ENCODE data around the gene MOB3B.
A peak's percentile ranks its signal among the peaks of the same experiment; 100 is the strongest.

Gene MOB3B

DNA sequence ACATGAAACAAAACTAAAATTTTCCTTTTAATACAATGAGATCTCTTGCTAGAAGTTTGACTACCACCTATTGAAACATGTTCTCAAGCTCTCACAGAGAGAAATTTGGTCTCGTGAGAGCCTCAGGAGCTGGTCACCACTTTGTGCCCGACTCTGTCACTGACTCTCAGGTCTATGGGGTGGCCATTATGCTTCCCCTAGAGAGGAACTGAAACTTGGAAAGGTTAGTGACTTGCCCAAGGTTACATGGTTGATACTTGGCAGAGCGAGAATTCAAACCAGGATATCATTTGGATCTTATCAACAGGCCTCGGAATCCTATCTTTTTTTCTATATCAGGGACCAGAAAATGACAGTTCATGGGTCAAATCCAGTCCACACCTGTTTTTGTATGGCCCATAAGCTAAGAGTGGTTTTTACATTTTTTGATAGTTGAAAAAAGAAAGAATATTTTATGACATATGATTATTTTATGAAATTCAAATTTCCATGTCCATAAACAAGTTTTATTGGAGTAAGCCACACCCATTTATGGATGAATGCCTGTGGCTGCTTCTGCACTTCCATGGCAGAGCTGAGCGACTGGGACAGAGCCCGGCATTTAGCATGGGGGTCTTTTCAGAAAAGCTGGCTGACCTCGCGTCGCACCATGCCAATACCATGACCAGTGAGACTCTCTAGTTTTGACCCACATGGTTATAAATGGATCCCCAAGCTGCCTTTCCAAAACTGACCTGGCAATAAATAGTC is 187.9 kb downstream of the MOB3B start:
- no peak overlapping the region for H3K4me3 Mint-ChIP-seq
- DNase-seq (ENCODE audit: low spot score in 2 of 2) = no peak
- H3K36me3 Mint-ChIP-seq (ENCODE audit: insufficient read depth) = no peaks in the 10 kb centered on the region
- H3K27ac Mint-ChIP-seq (ENCODE audit: low read depth) = no peak overlapping the region
- no peaks in the 10 kb centered on the region for H3K4me1 Mint-ChIP-seq
- H3K27me3 Mint-ChIP-seq = no peaks in the 10 kb centered on the region
- no peaks in the 10 kb centered on the region for H3K9me3 Mint-ChIP-seq
- no peak for ATAC-seq (replicated peaks; ENCODE audit: extremely low read depth, poor library complexity, severe bottlenecking)

DNA sequence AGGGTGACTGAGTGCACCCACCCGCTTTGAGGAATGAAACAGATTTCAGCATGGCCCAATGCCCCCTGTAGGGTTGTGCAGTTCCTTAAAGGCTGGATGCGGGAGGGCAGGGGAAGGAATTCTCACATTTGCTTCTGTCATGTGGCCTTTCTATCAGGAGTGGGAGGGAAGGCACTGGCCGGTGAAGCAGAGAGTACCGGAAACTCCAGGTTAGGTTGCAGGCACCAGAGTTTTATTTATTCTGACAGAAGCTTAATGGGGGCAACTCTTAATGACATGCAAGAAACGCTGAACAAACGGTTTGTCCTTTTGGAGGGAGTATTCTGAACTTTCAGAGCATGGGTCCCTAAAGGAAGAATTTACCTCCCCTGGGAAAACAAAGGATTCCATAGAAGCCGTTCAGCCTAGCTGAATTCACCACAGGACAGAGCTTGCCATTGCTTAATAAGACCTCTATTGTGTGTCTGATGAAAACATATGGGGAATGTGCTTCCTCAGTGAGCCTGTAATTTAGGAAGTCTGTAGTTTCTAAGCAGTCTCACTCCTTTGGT is 188.6 kb downstream of the MOB3B start:
- DNase-seq (ENCODE audit: low spot score in 2 of 2) = no peak
- Mint-ChIP-seq H3K27me3 (no peaks in the 10 kb centered on the region), H3K36me3 (ENCODE audit: insufficient read depth) (no peaks in the 10 kb centered on the region), H3K4me3 (no peak overlapping the region), H3K9me3 (no peaks in the 10 kb centered on the region), H3K4me1 (no peaks in the 10 kb centered on the region), H3K27ac (ENCODE audit: low read depth) (no peak overlapping the region)
- no peak for ATAC-seq (replicated peaks; ENCODE audit: extremely low read depth, poor library complexity, severe bottlenecking)

DNA sequence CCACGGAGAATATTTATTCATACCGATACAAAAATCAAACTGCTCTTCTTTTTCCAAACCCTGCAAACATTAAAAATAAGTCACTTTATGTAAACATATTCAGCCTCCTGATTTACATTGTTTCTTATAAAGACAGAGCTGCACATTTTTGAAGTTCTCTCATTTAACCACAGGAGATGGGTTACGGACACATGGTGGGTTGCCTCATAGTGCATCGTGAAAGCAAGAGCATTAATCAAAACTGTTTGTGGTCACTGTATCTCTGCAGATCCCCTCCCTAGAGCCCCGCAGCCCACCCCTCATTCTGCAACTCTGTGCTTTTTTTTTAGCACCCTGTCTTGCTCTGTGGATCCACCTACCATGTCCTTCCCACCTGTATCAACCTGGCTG is 189.3 kb downstream of the MOB3B start:
- H3K27ac Mint-ChIP-seq (ENCODE audit: low read depth) = no peak overlapping the region
- no peaks in the 10 kb centered on the region for H3K9me3 Mint-ChIP-seq
- H3K36me3 Mint-ChIP-seq (ENCODE audit: insufficient read depth) = no peaks in the 10 kb centered on the region
- DNase-seq (ENCODE audit: low spot score in 2 of 2) = no peak
- H3K4me3 Mint-ChIP-seq = no peak overlapping the region
- ATAC-seq (replicated peaks; ENCODE audit: extremely low read depth, poor library complexity, severe bottlenecking) = no peak
- H3K27me3 Mint-ChIP-seq = no peaks in the 10 kb centered on the region
- H3K4me1 Mint-ChIP-seq = no peaks in the 10 kb centered on the region

DNA sequence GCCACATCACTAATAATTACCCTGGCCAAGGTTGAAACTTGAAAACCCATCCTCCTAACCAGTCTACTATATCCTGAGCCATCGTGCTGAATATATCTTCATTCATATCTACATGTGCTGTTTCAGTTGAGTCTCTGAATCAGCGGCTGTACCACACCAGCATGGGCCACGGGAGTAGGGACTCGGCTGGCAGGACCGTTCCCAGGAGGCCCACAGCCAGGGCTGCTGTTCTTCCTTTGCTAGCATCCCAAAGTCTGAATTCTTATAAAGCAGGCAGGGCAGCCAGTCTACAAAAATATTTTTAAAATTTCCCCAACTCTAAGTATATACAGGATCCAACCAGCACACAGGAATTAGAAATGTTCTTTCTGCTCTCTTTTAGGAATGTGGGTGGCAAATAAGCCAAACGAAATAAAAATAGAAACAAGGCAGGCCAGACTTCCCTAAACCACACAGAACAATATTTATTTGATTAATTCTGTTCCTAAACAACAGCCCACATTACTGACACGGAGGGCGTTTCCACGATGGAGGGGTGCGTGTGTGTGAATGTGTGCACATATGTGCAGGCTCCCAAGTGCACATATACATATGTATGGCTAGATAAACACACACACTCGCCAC is 189.8 kb downstream of the MOB3B start:
- H3K27ac Mint-ChIP-seq (ENCODE audit: low read depth) = no peak overlapping the region
- DNase-seq (ENCODE audit: low spot score in 2 of 2) (no peak), ATAC-seq (replicated peaks; ENCODE audit: extremely low read depth, poor library complexity, severe bottlenecking) (no peak)
- H3K4me1 Mint-ChIP-seq = no peaks in the 10 kb centered on the region
- no peaks in the 10 kb centered on the region for H3K9me3 Mint-ChIP-seq
- H3K27me3 Mint-ChIP-seq = no peaks in the 10 kb centered on the region
- H3K36me3 Mint-ChIP-seq (ENCODE audit: insufficient read depth) = no peaks in the 10 kb centered on the region
- H3K4me3 Mint-ChIP-seq = no peak overlapping the region

DNA sequence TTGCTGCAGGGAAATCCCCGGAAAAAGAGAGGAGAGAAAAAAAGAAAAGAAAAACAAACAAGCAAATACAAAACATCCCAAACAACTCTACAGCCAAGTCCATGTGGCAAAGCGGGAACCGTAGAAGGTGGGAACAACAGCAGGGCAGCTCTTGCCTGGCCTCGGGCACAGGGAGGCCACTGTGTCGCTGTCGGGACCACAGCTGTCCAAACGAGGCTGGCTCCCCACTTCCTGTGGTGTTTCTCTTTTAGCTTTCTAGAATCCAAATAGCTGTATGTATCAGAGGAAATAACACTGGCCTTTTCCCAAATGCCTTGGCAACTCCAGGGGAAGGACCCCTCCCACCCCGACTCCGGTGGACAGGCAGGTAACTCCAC is 191.1 kb downstream of the MOB3B start:
- Mint-ChIP-seq H3K9me3 (no peaks in the 10 kb centered on the region), H3K27ac (ENCODE audit: low read depth) (no peak overlapping the region), H3K4me1 (no peaks in the 10 kb centered on the region), H3K36me3 (ENCODE audit: insufficient read depth) (no peaks in the 10 kb centered on the region), H3K27me3 (no peaks in the 10 kb centered on the region), H3K4me3 (no peak overlapping the region)
- ATAC-seq (replicated peaks; ENCODE audit: extremely low read depth, poor library complexity, severe bottlenecking) = no peak
- DNase-seq (ENCODE audit: low spot score in 2 of 2) = no peak

DNA sequence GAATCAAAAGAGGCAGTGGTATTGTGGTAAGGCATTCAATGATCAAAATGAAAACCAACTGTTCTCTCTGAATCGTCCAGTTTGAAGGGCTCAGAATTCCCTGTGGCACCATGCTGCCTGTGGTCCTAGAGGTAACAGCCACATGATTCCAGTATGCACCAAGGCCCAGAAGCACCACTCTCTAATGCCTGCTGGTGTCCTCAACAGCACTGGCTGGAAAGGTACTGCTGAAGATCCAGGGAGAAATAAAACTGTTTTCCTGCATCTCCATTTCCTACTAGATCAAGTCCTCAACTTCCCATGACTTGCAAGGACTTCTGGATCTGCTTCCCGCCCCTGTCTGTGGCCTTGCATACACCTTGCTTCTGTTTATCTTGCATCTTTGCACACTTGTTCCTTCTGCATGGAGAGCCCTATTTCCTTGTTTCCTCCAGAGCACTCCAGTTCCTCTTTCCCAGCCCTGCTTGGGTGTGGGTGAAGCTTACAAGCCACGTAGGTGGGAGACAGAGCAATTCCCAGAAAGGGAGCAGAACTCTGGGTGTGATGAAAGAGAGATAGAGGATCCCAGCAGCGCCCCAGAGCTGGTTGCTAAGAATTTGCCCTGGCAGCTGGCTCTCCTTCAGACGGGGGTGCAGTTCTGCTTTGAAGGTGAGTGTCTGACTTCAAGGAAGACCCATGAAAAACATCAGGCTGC is 191.6 kb downstream of the MOB3B start:
- H3K4me3 Mint-ChIP-seq = no peak overlapping the region
- DNase-seq (ENCODE audit: low spot score in 2 of 2) (no peak), ATAC-seq (replicated peaks; ENCODE audit: extremely low read depth, poor library complexity, severe bottlenecking) (no peak)
- H3K4me1 Mint-ChIP-seq = no peaks in the 10 kb centered on the region
- no peaks in the 10 kb centered on the region for H3K27me3 Mint-ChIP-seq
- no peak overlapping the region for H3K27ac Mint-ChIP-seq (ENCODE audit: low read depth)
- no peaks in the 10 kb centered on the region for H3K9me3 Mint-ChIP-seq
- H3K36me3 Mint-ChIP-seq (ENCODE audit: insufficient read depth) = no peaks in the 10 kb centered on the region

DNA sequence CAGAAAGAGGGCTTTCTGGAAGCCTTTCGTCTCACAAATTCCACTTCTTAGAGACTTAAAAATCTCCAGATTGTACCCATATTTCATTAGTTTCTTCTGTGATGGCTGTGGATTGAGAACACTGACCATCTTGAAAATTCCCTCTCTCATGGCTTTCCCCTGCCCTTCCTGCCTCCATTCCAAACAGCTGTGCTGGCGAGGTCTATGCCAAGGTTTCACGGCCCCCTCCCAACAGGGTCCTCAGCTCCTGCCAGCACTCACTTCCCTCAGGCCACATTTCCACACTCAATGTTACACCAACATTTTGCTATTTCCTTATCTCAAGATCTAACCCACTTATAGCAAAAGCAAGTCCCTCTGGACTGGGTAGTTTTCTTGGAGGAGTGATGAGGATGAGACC is 192.4 kb downstream of the MOB3B start:
- Mint-ChIP-seq H3K4me3 (no peak overlapping the region), H3K27me3 (no peaks in the 10 kb centered on the region), H3K4me1 (no peaks in the 10 kb centered on the region), H3K36me3 (ENCODE audit: insufficient read depth) (no peaks in the 10 kb centered on the region), H3K27ac (ENCODE audit: low read depth) (no peak overlapping the region), H3K9me3 (no peaks in the 10 kb centered on the region)
- DNase-seq (ENCODE audit: low spot score in 2 of 2) (no peak), ATAC-seq (replicated peaks; ENCODE audit: extremely low read depth, poor library complexity, severe bottlenecking) (no peak)

DNA sequence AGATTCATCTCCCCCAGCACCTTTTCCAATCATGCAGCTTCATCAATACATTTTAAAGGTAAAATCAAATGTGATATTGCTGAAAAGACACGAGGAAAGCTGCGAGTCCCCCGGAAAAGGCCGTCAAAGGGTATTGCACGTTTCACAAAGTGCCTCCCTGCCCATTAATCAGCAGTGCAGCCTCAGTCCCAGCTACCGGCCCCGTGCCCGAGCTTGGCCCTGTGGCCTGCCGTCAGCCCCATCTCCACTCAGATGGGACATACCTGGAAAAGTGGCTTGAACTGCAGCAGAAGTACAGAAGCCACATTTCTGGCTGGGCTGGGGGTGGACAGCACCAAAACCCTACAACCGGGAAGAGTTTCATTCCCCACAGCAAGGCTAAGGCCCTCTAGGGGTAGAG is 192.8 kb downstream of the MOB3B start:
- Mint-ChIP-seq H3K9me3 (no peaks in the 10 kb centered on the region), H3K36me3 (ENCODE audit: insufficient read depth) (no peaks in the 10 kb centered on the region), H3K27me3 (no peaks in the 10 kb centered on the region), H3K4me1 (no peaks in the 10 kb centered on the region), H3K4me3 (no peak overlapping the region), H3K27ac (ENCODE audit: low read depth) (no peak overlapping the region)
- DNase-seq (ENCODE audit: low spot score in 2 of 2) (no peak), ATAC-seq (replicated peaks; ENCODE audit: extremely low read depth, poor library complexity, severe bottlenecking) (no peak)

DNA sequence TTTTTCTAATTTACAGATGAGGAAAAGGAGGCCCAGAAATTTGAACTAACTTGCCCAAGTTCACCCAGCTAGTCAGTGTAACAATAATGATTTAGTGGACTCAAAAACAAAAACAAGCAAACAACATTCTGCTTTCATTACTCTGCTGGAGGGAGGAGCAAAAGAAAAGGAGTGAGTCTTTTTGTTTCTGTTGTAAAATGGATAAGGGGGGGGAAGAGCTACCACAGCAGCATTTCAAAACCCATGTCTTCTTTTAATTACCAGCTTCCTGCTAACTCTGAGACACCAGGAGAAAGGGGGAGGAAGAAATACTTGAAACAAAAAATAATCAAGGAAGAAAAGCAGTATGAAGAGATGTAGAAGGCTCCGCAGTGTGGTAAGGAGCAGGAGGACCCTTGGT is 193.5 kb downstream of the MOB3B start:
- Mint-ChIP-seq H3K4me1 (no peaks in the 10 kb centered on the region), H3K9me3 (no peaks in the 10 kb centered on the region), H3K36me3 (ENCODE audit: insufficient read depth) (no peaks in the 10 kb centered on the region), H3K27me3 (no peaks in the 10 kb centered on the region), H3K4me3 (no peak overlapping the region), H3K27ac (ENCODE audit: low read depth) (no peak overlapping the region)
- ATAC-seq (replicated peaks; ENCODE audit: extremely low read depth, poor library complexity, severe bottlenecking) (no peak), DNase-seq (ENCODE audit: low spot score in 2 of 2) (no peak)

DNA sequence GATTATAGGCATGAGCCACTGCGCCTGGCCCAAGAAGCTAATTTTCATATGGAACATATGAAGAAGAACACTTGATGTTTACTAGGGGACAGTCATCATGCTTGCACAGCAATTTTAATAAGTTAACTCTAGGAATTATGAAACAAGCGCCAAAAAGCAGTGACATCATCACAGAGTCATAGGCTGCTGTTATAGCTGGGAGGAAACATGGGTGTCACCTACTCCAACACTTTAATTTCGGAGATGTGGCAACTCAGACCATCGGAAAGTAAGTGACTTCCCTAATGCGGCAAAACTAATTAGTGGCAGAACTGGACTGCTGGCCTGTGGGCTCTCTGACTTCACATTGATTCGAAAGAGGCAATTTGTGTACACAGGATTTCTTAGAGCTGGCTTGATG is 194.5 kb downstream of the MOB3B start:
- ATAC-seq (replicated peaks; ENCODE audit: extremely low read depth, poor library complexity, severe bottlenecking) (no peak), DNase-seq (ENCODE audit: low spot score in 2 of 2) (no peak)
- Mint-ChIP-seq H3K27ac (ENCODE audit: low read depth) (no peak overlapping the region), H3K4me3 (no peak overlapping the region), H3K36me3 (ENCODE audit: insufficient read depth) (no peaks in the 10 kb centered on the region), H3K9me3 (no peaks in the 10 kb centered on the region), H3K27me3 (no peaks in the 10 kb centered on the region), H3K4me1 (no peaks in the 10 kb centered on the region)

DNA sequence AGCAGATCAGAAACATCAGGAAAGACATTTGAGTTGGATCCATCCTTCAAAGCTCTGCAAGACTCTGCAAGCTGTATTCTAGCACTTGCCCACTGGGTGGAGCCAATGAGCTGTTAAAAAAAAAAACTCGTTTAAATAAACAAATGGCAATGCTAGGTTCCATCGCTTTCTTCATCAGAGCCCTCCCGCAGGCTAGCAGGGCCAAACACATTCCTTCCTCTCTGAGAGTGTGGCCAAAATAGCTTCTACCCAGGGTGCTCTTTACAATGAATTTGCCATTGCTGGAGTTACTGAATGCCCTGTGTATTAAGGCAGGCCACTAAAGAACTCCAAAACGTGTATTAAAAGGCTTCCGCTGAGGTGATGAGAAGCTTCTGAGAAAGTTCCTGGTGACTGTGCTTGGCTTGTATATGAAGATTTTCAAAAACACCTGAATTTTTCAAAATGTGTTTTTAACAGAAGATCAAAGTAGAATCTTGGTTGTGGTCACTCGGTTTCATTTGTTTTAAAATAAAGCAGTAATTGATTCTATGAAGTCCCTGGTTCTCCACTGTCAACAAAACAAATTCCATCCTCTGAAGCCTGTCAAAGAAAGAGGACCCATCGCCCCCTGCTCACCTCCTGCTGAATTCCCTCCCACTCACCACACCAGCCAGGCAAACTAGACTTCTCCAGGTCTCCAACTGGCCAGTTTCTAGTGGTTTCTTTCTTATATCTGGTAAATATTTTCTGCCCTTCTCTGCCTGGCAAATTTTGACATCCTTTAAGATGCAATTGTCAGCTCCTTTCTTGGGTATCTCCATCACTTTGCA is 196.2 kb downstream of the MOB3B start:
- Mint-ChIP-seq H3K27ac (ENCODE audit: low read depth) (no peak overlapping the region), H3K4me1 (no peaks in the 10 kb centered on the region), H3K27me3 (no peaks in the 10 kb centered on the region), H3K4me3 (no peak overlapping the region), H3K9me3 (no peaks in the 10 kb centered on the region), H3K36me3 (ENCODE audit: insufficient read depth) (no peaks in the 10 kb centered on the region)
- peak; percentile 27 to 36 for DNase-seq (ENCODE audit: low spot score in 2 of 2)
- ATAC-seq (replicated peaks; ENCODE audit: extremely low read depth, poor library complexity, severe bottlenecking) = peak; percentile 36

DNA sequence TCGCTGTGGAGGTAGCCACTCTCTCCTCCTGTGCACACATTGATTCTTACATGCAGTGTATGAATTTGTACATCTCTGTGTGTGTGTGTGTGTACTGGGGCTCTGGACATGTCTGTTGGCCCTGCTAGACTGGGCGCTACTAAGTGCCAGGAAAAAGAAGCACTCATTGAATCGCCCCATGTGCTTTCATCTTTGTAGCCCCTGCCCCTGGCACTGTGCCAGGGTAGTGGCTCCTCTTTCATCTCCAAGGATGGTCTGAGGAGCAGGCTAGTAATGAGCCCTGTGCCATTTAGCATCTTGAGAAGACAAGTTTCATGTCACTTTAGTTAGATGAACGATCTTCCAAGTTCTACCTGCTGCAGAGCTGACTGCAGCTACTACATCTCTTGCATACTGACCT is 198.2 kb downstream of the MOB3B start:
- Mint-ChIP-seq H3K4me1 (no peaks in the 10 kb centered on the region), H3K27ac (ENCODE audit: low read depth) (no peak overlapping the region), H3K9me3 (no peaks in the 10 kb centered on the region), H3K27me3 (peaks cover 20% of the 10 kb centered on the region), H3K4me3 (no peak overlapping the region), H3K36me3 (ENCODE audit: insufficient read depth) (no peaks in the 10 kb centered on the region)
- ATAC-seq (replicated peaks; ENCODE audit: extremely low read depth, poor library complexity, severe bottlenecking) (no peak), DNase-seq (ENCODE audit: low spot score in 2 of 2) (no peak)

Measured in central memory CD8-positive, alpha-beta T cell (primary cell).